ENCODE data around the gene FBXW9.
A peak's percentile ranks its signal among the peaks of the same experiment; 100 is the strongest.
"Not testable (repeated sequence)": the region's sequence is repeated elsewhere in the genome, so short reads cannot be mapped to it uniquely, and the experiment has no call there.

The FBXW9 gene

GRCh38 chr19:12680034-12680433 lies 16.4 kb downstream of the FBXW9 start:
- no peak overlapping the region for H3K4me3 ChIP-seq (ENCODE audit: insufficient read depth, low read length, poor library complexity, severe bottlenecking)
- no peak overlapping the region for H3K4me2 ChIP-seq (ENCODE audit: low read depth, low read length, poor library complexity, severe bottlenecking)
- H3K9me2 ChIP-seq (replicated peaks; ENCODE audit: insufficient read depth, low read length), result no peaks in the 10 kb centered on the region
- peaks cover 18% of the 10 kb centered on the region for H3F3A ChIP-seq (ENCODE audit: insufficient read depth)
- TF ChIP-seq EZH2phosphoT487 (conservative IDR thresholded peaks at IDR 0.05; ENCODE audit: low read length), result no peak
- TF ChIP-seq CTCF (IDR thresholded peaks at IDR 0.05; ENCODE audit: insufficient read depth, low read length, poor library complexity, severe bottlenecking), result no peak
- no peaks in the 10 kb centered on the region for H3K9me3 ChIP-seq (ENCODE audit: insufficient read depth, low read length)
- H3K9ac ChIP-seq (ENCODE audit: low read length), result no peak overlapping the region
- peaks cover 16% of the 10 kb centered on the region for H3K79me2 ChIP-seq (ENCODE audit: insufficient read depth, low read length)
- H2AFZ ChIP-seq (ENCODE audit: low read depth, low read length, severe bottlenecking), result no peak overlapping the region
- no peaks in the 10 kb centered on the region for H3K27me3 ChIP-seq (ENCODE audit: low read length)
- peaks cover 3% of the 10 kb centered on the region; the same call in 1 of the 2 replicates for H4K20me1 ChIP-seq (ENCODE audit: low read depth, low read length)
- H3K36me3 ChIP-seq (ENCODE audit: low read length), result no peaks in the 10 kb centered on the region; the same call in 1 of the 2 replicates
- no peak overlapping the region for H3K27ac ChIP-seq (ENCODE audit: low read depth, low read length)

- peaks cover 16% of the 10 kb centered on the region for H3K79me2 ChIP-seq (ENCODE audit: insufficient read depth, low read length)
- not testable (repeated sequence) for H3K4me2 ChIP-seq (ENCODE audit: low read depth, low read length, poor library complexity, severe bottlenecking); H3K4me3 ChIP-seq (ENCODE audit: insufficient read depth, low read length, poor library complexity, severe bottlenecking); H4K20me1 ChIP-seq (ENCODE audit: low read depth, low read length); H3K9ac ChIP-seq (ENCODE audit: low read length); H3K36me3 ChIP-seq (ENCODE audit: low read length); H2AFZ ChIP-seq (ENCODE audit: low read depth, low read length, severe bottlenecking); H3K27ac ChIP-seq (ENCODE audit: low read depth, low read length); H3K9me3 ChIP-seq (ENCODE audit: insufficient read depth, low read length); H3K27me3 ChIP-seq (ENCODE audit: low read length); H3K9me2 ChIP-seq (replicated peaks; ENCODE audit: insufficient read depth, low read length)
- H3F3A ChIP-seq (ENCODE audit: insufficient read depth), result peaks cover 18% of the 10 kb centered on the region
Observed at GRCh38 chr19:12678039-12678438, 18.4 kb downstream of the FBXW9 start.

- peaks cover 3% of the 10 kb centered on the region; the same call in 1 of the 2 replicates for H4K20me1 ChIP-seq (ENCODE audit: low read depth, low read length)
- no peak overlapping the region for H3K4me2 ChIP-seq (ENCODE audit: low read depth, low read length, poor library complexity, severe bottlenecking)
- H2AFZ ChIP-seq (ENCODE audit: low read depth, low read length, severe bottlenecking), result no peak overlapping the region
- no peak overlapping the region for H3K9ac ChIP-seq (ENCODE audit: low read length)
- H3K27me3 ChIP-seq (ENCODE audit: low read length), result no peaks in the 10 kb centered on the region
- no peak overlapping the region for H3K4me3 ChIP-seq (ENCODE audit: insufficient read depth, low read length, poor library complexity, severe bottlenecking)
- no peak overlapping the region for H3K27ac ChIP-seq (ENCODE audit: low read depth, low read length)
- H3K9me3 ChIP-seq (ENCODE audit: insufficient read depth, low read length), result no peaks in the 10 kb centered on the region
- H3K9me2 ChIP-seq (replicated peaks; ENCODE audit: insufficient read depth, low read length), result no peaks in the 10 kb centered on the region
- peaks cover 16% of the 10 kb centered on the region for H3K79me2 ChIP-seq (ENCODE audit: insufficient read depth, low read length)
- H3F3A ChIP-seq (ENCODE audit: insufficient read depth), result peaks cover 14% of the 10 kb centered on the region
- no peaks in the 10 kb centered on the region; the same call in 1 of the 2 replicates for H3K36me3 ChIP-seq (ENCODE audit: low read length)
- no peak for TF ChIP-seq CTCF (IDR thresholded peaks at IDR 0.05; ENCODE audit: insufficient read depth, low read length, poor library complexity, severe bottlenecking)
- no peak for TF ChIP-seq EZH2phosphoT487 (conservative IDR thresholded peaks at IDR 0.05; ENCODE audit: low read length)
Observed at GRCh38 chr19:12676928-12677327, 19.5 kb downstream of the FBXW9 start.

- Histone ChIP-seq H3K36me3 (ENCODE audit: low read length) (no peaks in the 10 kb centered on the region; the same call in 1 of the 2 replicates), H3K4me2 (ENCODE audit: low read depth, low read length, poor library complexity, severe bottlenecking) (no peak overlapping the region), H3K9ac (ENCODE audit: low read length) (no peak overlapping the region), H3K27me3 (ENCODE audit: low read length) (no peaks in the 10 kb centered on the region), H2AFZ (ENCODE audit: low read depth, low read length, severe bottlenecking) (no peak overlapping the region), H3F3A (ENCODE audit: insufficient read depth) (peaks cover 11% of the 10 kb centered on the region), H3K79me2 (ENCODE audit: insufficient read depth, low read length) (peaks cover 16% of the 10 kb centered on the region), H3K9me2 (replicated peaks; ENCODE audit: insufficient read depth, low read length) (no peaks in the 10 kb centered on the region), H4K20me1 (ENCODE audit: low read depth, low read length) (peaks cover 3% of the 10 kb centered on the region; the same call in 1 of the 2 replicates), H3K4me3 (ENCODE audit: insufficient read depth, low read length, poor library complexity, severe bottlenecking) (no peak overlapping the region), H3K27ac (ENCODE audit: low read depth, low read length) (no peak overlapping the region), H3K9me3 (ENCODE audit: insufficient read depth, low read length) (no peaks in the 10 kb centered on the region)
- TF ChIP-seq EZH2phosphoT487 (conservative IDR thresholded peaks at IDR 0.05; ENCODE audit: low read length), result no peak
- peak; percentile 82 for TF ChIP-seq CTCF (IDR thresholded peaks at IDR 0.05; ENCODE audit: insufficient read depth, low read length, poor library complexity, severe bottlenecking)
Observed at GRCh38 chr19:12676384-12676792, 20.0 kb downstream of the FBXW9 start.
